GM12873 (cell line): ENCODE data around the gene FAT4.
A peak's percentile ranks its signal among the peaks of the same experiment; 100 is the strongest.

Experiments used
- CTCF ChIP-seq: IDR thresholded peaks from 2 replicates; pipeline ENCODE4 v1.5.1; 2012; ENCODE audit warnings: low read depth, mild to moderate bottlenecking, moderate library complexity, low read length, control low read depth; ENCODE audit not compliant: insufficient read depth; ENCODE audit errors: missing control alignments

Gene FAT4

DNA sequence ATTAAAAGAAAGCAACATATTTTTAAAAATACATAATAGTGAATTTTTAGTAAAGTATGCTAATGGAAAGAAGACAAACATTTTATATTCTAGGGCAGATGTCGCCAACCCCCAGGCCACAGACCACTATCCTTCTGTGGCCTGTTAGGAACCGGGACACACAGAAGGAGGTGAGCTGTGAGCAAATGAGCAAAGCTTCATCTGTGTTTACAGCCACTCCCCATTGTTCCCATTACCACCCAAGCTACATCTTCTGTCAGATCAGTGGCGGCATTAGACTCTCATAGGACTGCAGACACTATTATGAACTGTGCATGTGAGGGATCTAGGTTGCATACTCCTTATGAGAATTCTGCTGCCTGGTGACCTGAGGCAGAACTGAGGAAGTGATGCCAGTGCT, 37.0 kb upstream of the FAT4 start:
- TF ChIP-seq CTCF = no peak

- no peak for TF ChIP-seq CTCF
Measured at GRCh38 chr4:125280892-125281403, 33.8 kb upstream of the FAT4 start.

- peak; percentile 29 for TF ChIP-seq CTCF
Measured at GRCh38 chr4:125283707-125284279, 31.0 kb upstream of the FAT4 start.

DNA sequence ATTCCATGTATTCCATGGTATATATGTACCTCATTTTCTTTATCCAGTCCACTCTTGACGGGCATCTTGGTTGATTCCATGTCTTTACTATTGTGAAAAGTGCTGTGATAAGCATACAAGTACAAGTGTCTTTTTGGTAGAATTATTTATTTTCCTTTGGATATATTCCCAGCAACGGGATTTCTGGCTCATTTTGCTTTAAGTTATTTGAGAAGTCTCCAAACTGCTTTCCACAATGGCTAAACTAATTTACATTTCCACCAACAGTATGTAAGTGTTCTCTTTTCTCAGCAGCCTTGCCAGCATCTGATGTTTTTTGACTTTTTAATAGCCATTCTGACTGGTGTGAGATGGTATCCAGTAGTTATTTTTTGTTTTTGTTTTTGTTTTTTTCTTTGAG, 17.6 kb upstream of the FAT4 start:
- TF ChIP-seq CTCF = no peak

- no peak for TF ChIP-seq CTCF
Measured at GRCh38 chr4:125303058-125303457, 11.7 kb upstream of the FAT4 start.

GRCh38 chr4:125303821-125304220, 10.9 kb upstream of the FAT4 start:
- TF ChIP-seq CTCF = no peak

DNA sequence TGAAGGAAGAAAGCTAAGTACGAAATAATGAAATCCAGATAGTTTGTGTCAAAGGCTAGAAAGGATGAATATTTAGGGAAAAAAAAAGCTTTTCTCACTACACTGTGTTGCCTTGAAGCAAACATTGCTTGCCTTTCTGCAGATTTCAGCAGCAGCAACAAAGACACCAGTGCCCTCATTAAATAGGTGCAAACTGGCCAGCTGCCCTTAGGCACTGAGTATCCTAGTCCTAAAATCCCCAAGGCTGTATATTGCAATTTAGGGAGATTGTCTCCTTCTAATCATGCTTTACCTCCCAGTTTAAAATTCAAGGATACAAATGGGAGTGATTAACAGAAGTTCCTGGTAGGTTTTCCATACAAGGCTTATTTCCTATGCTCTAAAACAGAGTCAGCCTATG, 8.6 kb upstream of the FAT4 start:
- TF ChIP-seq CTCF = no peak
